HG03196 (cell line): ENCODE data around the gene GPM6B.

ENCODE experiments used
- ATAC-seq: cut with Tn5 transposase; IDR thresholded peaks from one replicate; pipeline ENCODE4 v1.9.1; 2021; ENCODE audit not compliant: unreplicated experiment

Gene GPM6B, protein sequence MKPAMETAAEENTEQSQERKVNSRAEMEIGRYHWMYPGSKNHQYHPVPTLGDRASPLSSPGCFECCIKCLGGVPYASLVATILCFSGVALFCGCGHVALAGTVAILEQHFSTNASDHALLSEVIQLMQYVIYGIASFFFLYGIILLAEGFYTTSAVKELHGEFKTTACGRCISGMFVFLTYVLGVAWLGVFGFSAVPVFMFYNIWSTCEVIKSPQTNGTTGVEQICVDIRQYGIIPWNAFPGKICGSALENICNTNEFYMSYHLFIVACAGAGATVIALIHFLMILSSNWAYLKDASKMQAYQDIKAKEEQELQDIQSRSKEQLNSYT

GRCh38 chrX:13816643-13817627 lies at the start of gene GPM6B:
Gene GPM6B, minus strand, starts transcription at chrX:13817093. Its CDS starts 189 bp downstream, at chrX:13816904.
- no peak for ATAC-seq

DNA sequence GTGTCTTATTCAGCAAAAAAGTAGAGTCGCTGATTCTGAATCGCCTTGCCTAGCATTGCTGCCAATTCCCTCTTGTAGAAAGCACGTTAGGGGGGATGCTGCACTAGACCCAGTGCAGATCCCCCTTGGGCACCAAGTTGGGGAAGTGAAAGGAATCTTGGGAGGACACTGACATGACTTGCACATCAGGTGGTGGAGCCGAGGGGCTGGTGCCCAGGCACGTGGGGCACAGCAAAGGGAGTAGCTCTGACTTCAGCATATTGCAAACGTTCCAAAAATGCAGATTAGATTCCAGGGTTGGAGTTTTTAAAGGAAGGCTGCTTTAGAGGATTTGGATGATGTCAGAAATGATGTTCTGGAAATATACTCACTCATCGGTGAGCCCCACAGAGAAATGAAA lies 47.4 kb upstream of the GPM6B start:
- no peak for ATAC-seq

GRCh38 chrX:13863324-13863723 lies 46.4 kb upstream of the GPM6B start:
- ATAC-seq, result no peak

- no peak for ATAC-seq
These were observed 42.8 kb upstream of the GPM6B start for GRCh38 chrX:13859724-13860123.

GRCh38 chrX:13857804-13858203 lies 40.9 kb upstream of the GPM6B start:
- no peak for ATAC-seq

- no peak for ATAC-seq
These were observed 39.0 kb upstream of the GPM6B start for GRCh38 chrX:13855689-13856450.

DNA sequence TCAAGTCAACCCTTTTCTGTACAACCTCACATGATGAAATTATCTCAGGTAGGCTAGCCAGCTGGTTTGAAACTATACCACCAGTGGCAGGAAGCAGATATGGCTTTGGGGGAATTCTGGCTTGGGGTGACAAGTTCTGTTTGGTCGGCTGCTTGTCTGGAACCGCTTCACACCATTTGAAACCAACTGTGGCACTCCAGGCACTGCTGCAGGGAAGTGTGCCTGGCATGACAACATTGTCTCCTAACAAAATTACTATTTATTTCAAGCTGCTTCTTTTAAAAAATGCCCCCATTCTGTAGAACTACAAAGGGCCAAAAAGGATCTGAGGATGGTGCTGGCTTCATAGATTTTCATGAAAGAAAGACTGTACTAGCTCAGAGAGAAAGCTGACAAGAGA lies 37.1 kb upstream of the GPM6B start:
- no peak for ATAC-seq

GRCh38 chrX:13852001-13852695 lies 35.3 kb upstream of the GPM6B start:
- no peak for ATAC-seq

DNA sequence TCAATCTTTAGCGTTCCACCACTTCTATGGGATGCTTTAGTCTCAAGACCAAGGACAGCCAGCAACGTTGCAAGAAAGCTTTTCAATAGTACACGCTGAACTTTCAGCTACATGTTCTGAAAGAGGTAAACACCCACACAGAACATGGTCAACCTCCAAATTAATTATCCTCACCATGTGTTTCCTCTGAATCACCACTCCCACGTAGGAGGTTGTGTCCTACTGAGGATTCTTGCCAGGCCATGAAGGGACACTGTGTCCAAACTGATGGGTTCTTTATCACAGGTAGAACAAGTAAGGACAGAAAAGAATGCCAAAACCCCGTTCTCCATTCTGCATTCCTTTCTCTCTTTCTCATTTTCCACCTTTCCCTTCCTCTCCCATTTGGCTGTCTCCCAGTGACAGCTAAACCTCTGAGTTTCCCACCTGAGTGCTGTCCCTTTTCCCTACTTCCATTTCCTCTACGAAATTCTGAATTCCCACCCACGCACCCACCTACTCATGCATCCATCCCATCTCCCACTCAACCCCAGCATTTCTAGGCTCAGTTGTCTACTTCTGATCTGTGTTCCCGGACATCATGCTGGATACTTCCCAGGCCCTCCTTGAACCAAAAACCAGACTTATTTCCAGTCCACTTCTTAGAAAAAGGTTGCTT lies 29.0 kb upstream of the GPM6B start:
- no peak for ATAC-seq

GRCh38 chrX:13843150-13843721 lies 26.3 kb upstream of the GPM6B start:
- no peak for ATAC-seq

DNA sequence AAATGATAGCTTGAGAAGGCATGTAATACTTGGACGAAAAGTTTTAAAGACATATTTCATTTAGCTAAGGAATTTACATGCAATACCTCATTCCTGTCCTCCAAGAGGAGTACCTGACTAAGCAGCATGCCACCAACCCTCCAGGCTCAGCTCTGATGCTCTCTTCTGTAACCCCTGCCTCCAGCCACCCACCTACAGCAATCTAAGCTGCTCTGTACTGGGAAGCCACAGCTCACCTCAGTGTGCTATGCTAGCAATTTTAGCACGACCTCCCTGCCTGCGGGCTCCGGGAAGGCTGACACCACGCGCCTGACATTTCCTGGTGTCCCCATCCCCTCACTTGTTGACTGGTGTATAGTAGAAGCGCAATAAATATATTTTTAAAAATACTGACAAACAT lies 23.2 kb upstream of the GPM6B start:
- no peak for ATAC-seq

- no peak for ATAC-seq
These were observed 20.4 kb upstream of the GPM6B start for GRCh38 chrX:13837290-13837745.

DNA sequence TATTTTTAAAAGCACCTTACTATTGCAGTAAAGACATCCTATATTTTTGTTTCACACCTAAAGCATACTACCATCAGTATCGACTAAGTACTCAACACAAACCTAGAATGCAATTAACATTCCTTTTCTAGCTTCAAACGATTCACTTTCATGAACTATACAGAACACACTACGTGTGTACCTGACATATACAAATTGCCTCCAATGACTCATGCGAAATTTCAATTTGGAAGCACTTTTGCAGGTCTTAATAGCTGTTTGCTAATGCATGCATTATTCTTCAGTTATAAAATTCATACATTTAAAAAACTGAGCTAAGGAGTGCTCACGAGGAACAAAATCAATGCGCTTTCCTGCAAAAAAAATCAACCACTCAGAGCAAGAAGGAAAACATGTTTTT lies 19.7 kb upstream of the GPM6B start:
- ATAC-seq, result no peak

- no peak for ATAC-seq
These were observed 18.9 kb upstream of the GPM6B start for GRCh38 chrX:13835825-13836224.

DNA sequence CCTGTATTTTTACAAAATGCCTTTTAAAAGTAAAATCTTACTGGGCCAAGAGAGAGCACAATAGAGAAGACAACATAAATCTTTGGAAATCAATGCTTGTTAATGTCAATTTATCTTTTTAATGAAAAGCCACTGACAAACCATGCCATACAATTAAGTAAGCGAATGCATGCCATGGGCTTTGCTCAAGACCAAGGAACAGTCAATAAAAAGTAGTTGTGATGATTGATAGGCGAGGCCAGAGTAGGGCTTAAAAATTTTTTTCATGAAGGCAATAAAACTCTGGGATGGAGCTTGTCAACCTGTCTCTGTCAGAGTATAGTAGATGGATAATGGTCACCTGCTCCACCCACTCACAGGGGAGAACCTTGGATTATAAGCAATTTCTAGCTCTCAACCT lies 17.5 kb upstream of the GPM6B start:
- ATAC-seq, result no peak

GRCh38 chrX:13829983-13830382 lies 13.1 kb upstream of the GPM6B start:
- ATAC-seq, result no peak

- no peak for ATAC-seq
These were observed 11.5 kb upstream of the GPM6B start for GRCh38 chrX:13828392-13828791.

GRCh38 chrX:13827298-13828090 lies 10.6 kb upstream of the GPM6B start:
- no peak for ATAC-seq

DNA sequence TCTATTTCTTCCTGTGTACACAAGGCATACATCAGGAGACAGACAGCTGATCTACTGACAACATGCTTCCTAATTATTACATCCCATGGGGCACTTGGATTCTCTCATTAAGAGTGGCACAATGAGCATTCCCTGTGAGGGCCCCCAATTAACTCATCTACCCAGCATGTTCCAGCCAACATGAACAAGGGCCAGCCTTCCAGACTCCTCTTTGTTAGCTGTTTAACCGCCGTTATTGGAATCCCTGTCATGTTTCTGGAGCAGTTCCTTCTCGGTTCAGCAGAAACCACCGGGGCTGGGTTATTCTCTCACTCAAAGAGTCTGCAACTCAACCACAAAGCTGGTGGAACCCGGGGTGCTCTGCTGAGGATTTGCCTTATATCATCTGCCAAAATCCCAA lies 9.9 kb upstream of the GPM6B start:
- no peak for ATAC-seq
